ENCODE results near the gene NR1D1. TPM values are rescaled to one million over a fixed set of nuclear protein-coding genes. Genes with fewer than 3 reads are reported as not detected.

NR1D1 gene
- total RNA-seq, 2 experiments from 2014 or later: 6.0 to 6.5 TPM

- ChIA-PET POLR2A (interaction anchor here (0.6 to 2.0 kb wide), 10 partner anchors 9 to 60 kb away, joined by 3 to 7 read pairs (median 4); partner anchors contain the start of gene NR1D1), CTCF (interaction anchor here (1.0 to 12.5 kb wide), 5 partner anchors 11 to 50 kb away, joined by 4 to 168 read pairs (median 25); no protein-coding TSS in a partner anchor)
- DNase-seq: peak; percentile 47
- H3K27me3 Mint-ChIP-seq: no peaks in the 10 kb centered on the region
- H3K4me1 Mint-ChIP-seq (ENCODE audit: low read depth): peaks cover 57% of the 10 kb centered on the region
- peak overlapping the region; percentile 89 for H3K4me3 Mint-ChIP-seq
- intact Hi-C loops (cut with micrococcal nuclease): loop anchor here (5.0 kb wide), 1 partner anchor 48 kb away; no protein-coding TSS in a partner anchor
- TF ChIP-seq CTCF (IDR thresholded peaks at IDR 0.05): no peak
- no peaks in the 10 kb centered on the region for H3K36me3 Mint-ChIP-seq (ENCODE audit: low read depth)
- H3K9me3 Mint-ChIP-seq: no peaks in the 10 kb centered on the region
- peak; percentile 22 for ATAC-seq
- H3K27ac Mint-ChIP-seq: peak overlapping the region; percentile 84
These were observed 36.4 kb downstream of the NR1D1 start for GRCh38 chr17:40063901-40064531.

GRCh38 chr17:40063187-40063771 lies 37.1 kb downstream of the NR1D1 start:
- Mint-ChIP-seq H3K27me3 (no peaks in the 10 kb centered on the region), H3K27ac (peak overlapping the region; percentile 84), H3K4me3 (peak overlapping the region; percentile 89), H3K9me3 (no peaks in the 10 kb centered on the region), H3K4me1 (ENCODE audit: low read depth) (peaks cover 50% of the 10 kb centered on the region), H3K36me3 (ENCODE audit: low read depth) (no peaks in the 10 kb centered on the region)
- no peak for TF ChIP-seq CTCF (IDR thresholded peaks at IDR 0.05)
- intact Hi-C loops (cut with micrococcal nuclease): loop anchor here (5.0 kb wide), 1 partner anchor 49 kb away; no protein-coding TSS in a partner anchor
- CTCF ChIA-PET: interaction anchor here (0.7 to 12.5 kb wide), 4 partner anchors 9 to 35 kb away, joined by 4 to 168 read pairs (median 12); partner anchors contain the start of gene MED24
- DNase-seq (peak; percentile 38), ATAC-seq (peak; percentile 23)
- POLR2A ChIA-PET: interaction anchor here (0.6 to 1.4 kb wide), 7 partner anchors 10 to 70 kb away, joined by 3 to 7 read pairs (median 3); no protein-coding TSS in a partner anchor

GRCh38 chr17:40062329-40063186 lies 37.8 kb downstream of the NR1D1 start, which contains the start of gene THRA:
TSS of gene THRA (plus strand) at chr17:40062965. CDS start at chr17:40074489, 11,524 bp downstream.
- intact Hi-C loops (cut with micrococcal nuclease): loop anchor here (5.0 kb wide), 1 partner anchor 50 kb away; no protein-coding TSS in a partner anchor

GRCh38 chr17:40061609-40062038 lies 38.8 kb downstream of the NR1D1 start:
- no peak for TF ChIP-seq CTCF (IDR thresholded peaks at IDR 0.05)
- DNase-seq: no peak
- H3K36me3 Mint-ChIP-seq (ENCODE audit: low read depth): no peaks in the 10 kb centered on the region
- POLR2A ChIA-PET: interaction anchor here (1.2 to 1.3 kb wide), 3 partner anchors 8 to 36 kb away, joined by 3 to 4 read pairs (median 3); partner anchors contain the start of gene MED24
- peak overlapping the region; percentile 79 for H3K4me3 Mint-ChIP-seq
- ATAC-seq: no peak
- H3K9me3 Mint-ChIP-seq: no peaks in the 10 kb centered on the region
- peaks cover 34% of the 10 kb centered on the region for H3K4me1 Mint-ChIP-seq (ENCODE audit: low read depth)
- CTCF ChIA-PET: interaction anchor here (0.6 to 12.5 kb wide), 5 partner anchors 8 to 51 kb away, joined by 3 to 168 read pairs (median 12); no protein-coding TSS in a partner anchor
- intact Hi-C loops (cut with micrococcal nuclease): loop anchor here (5.0 kb wide), 1 partner anchor 51 kb away; no protein-coding TSS in a partner anchor
- H3K27me3 Mint-ChIP-seq: peaks cover 2% of the 10 kb centered on the region
- H3K27ac Mint-ChIP-seq: peak overlapping the region; percentile 80

More at GRCh38 chr17:40062329-40063186, 37.8 kb downstream of the NR1D1 start, which contains the start of gene THRA:
- H3K27me3 Mint-ChIP-seq: no peaks in the 10 kb centered on the region
- TF ChIP-seq CTCF (IDR thresholded peaks at IDR 0.05): no peak
- H3K4me3 Mint-ChIP-seq: peak within 1 kb of the TSS; percentile 89
- ATAC-seq (peak; percentile 85), DNase-seq (peak; percentile 70)
- H3K27ac Mint-ChIP-seq: peak within 1 kb of the TSS; percentile 84
- no peaks in the 10 kb centered on the region for H3K9me3 Mint-ChIP-seq
- H3K4me1 Mint-ChIP-seq (ENCODE audit: low read depth): peaks cover 43% of the 10 kb centered on the region
- CTCF ChIA-PET: interaction anchor here (0.6 to 12.5 kb wide), 7 partner anchors 8 to 50 kb away, joined by 3 to 168 read pairs (median 6); partner anchors contain the start of gene MED24
- POLR2A ChIA-PET: interaction anchor here (0.6 to 1.4 kb wide), 9 partner anchors 9 to 70 kb away, joined by 3 to 7 read pairs (median 3); partner anchors contain the start of gene MED24
- H3K36me3 Mint-ChIP-seq (ENCODE audit: low read depth): no peaks in the 10 kb centered on the region
